SK-N-SH (cell line): ENCODE results near the gene EOMES. TPM values are rescaled to one million over a fixed set of nuclear protein-coding genes. Genes with fewer than 3 reads are reported as not detected.
A peak's percentile ranks its signal among the peaks of the same experiment; 100 is the strongest.

Experiments
- CTCF ChIA-PET: fragments of 300-600, 350-600 bp; formaldehyde crosslinking; extraction: SDS; loops from one replicate; lab custom pipeline; 2021; lab: Yijun Ruan, JAX
- POLR2A ChIA-PET: fragments of 350-600 bp; sonication (Branson Sonifier 250); formaldehyde crosslinking; extraction: SDS; loops from one replicate; lab custom pipeline; 2020; ENCODE audit warnings: antibody characterized with exemption, inconsistent platforms; lab: Yijun Ruan, JAX
- DNase-seq: peaks from one replicate; pipeline ENCODE4 v3.0.0; 2012
- H2AFZ ChIP-seq: fragments of 200-600 bp; sonication (generic); 2 replicates; pipeline ENCODE4 v1.8.1; 2016; ENCODE audit warnings: antibody characterized with exemption, mild to moderate bottlenecking, low read depth
- H3F3A ChIP-seq: fragments of 200-600 bp; sonication (generic); replicated peaks from 2 replicates; pipeline ENCODE3; 2016; ENCODE audit warnings: antibody characterized with exemption, mild to moderate bottlenecking; ENCODE audit not compliant: insufficient read depth
- H3K27ac ChIP-seq, 2 experiments: fragments of 200-500 bp in 1 of 2; fragments of 200-600 bp in 1 of 2; sonication (Bioruptor generic) in 1 of 2; sonication (generic), shearing (Covaris generic) in 1 of 2; 2 replicates each; pipeline versions ENCODE4 v1.5.1 to v1.6.1; 2014 to 2016; ENCODE audit warnings: low read depth in 2 of 2, inconsistent platforms in 1 of 2, low read length in 1 of 2, mild to moderate bottlenecking in 1 of 2, mixed read lengths in 1 of 2
- H3K27me3 ChIP-seq: fragments of 200-600 bp; sonication (generic), shearing (Covaris generic); 2 replicates; pipeline ENCODE4 v1.6.1; 2016; ENCODE audit warnings: mixed run types; ENCODE audit not compliant: insufficient read depth
- H3K36me3 ChIP-seq, 2 experiments: fragments of 200-500 bp in 1 of 2; fragments of 200-600 bp in 1 of 2; sonication (Bioruptor generic) in 1 of 2; sonication (generic) in 1 of 2; replicated peaks in 1 of 2; 2 replicates each; pipeline versions ENCODE3 to v1.5.1; 2014 to 2016; ENCODE audit warnings: low read length in 1 of 2, mild to moderate bottlenecking in 1 of 2; ENCODE audit not compliant: insufficient read depth in 2 of 2, control insufficient read depth in 1 of 2
- H3K4me1 ChIP-seq, 2 experiments: fragments of 200-500 bp in 1 of 2; fragments of 200-600 bp in 1 of 2; sonication (Bioruptor generic) in 1 of 2; sonication (generic), shearing (Covaris generic) in 1 of 2; 2 replicates each; pipeline versions ENCODE4 v1.5.1 to v1.6.1; 2014 to 2016; ENCODE audit warnings: low read depth in 1 of 2, low read length in 1 of 2, mixed run types in 1 of 2; ENCODE audit not compliant: insufficient read depth in 2 of 2, control insufficient read depth in 1 of 2
- H3K4me2 ChIP-seq: fragments of 200-600 bp; sonication (generic), shearing (Covaris generic); 2 replicates; pipeline ENCODE4 v1.6.1; 2017; ENCODE audit warnings: mixed run types
- H3K4me3 ChIP-seq, 2 experiments: fragments of 200-500 bp in 1 of 2; fragments of 200-600 bp in 1 of 2; sonication (Bioruptor generic) in 1 of 2; sonication (generic), shearing (Covaris generic) in 1 of 2; 2 replicates each; pipeline versions ENCODE4 v1.5.1 to v1.8.1; 2014 to 2016; ENCODE audit warnings: low read depth in 2 of 2, inconsistent platforms in 1 of 2, low read length in 1 of 2, mild to moderate bottlenecking in 1 of 2, mixed read lengths in 1 of 2, moderate library complexity in 1 of 2
- H3K79me2 ChIP-seq: fragments of 200-600 bp; sonication (generic); 2 replicates; pipeline ENCODE4 v1.8.1; 2017; ENCODE audit warnings: mild to moderate bottlenecking; ENCODE audit not compliant: insufficient read depth
- H3K9ac ChIP-seq: fragments of 200-600 bp; sonication (generic); 2 replicates; pipeline ENCODE4 v1.6.1; 2017; ENCODE audit warnings: mixed run types
- H3K9me2 ChIP-seq: fragments of 200-600 bp; sonication (generic); 2 replicates; pipeline ENCODE4 v1.6.1; 2017; ENCODE audit warnings: mixed run types
- H3K9me3 ChIP-seq: fragments of 200-600 bp; sonication (generic); 2 replicates; pipeline ENCODE4 v1.6.1; 2017; ENCODE audit warnings: mixed run types, mild to moderate bottlenecking, moderate library complexity
- H4K20me1 ChIP-seq: fragments of 200-600 bp; sonication (generic); 2 replicates; pipeline ENCODE4 v1.6.1; 2017; ENCODE audit warnings: mild to moderate bottlenecking, mixed run types; ENCODE audit not compliant: insufficient read depth
- CTCF ChIP-seq: fragments of 200-600 bp; sonication (generic); IDR thresholded peaks from 2 replicates; pipeline ENCODE4 v1.6.1; 2017; ENCODE audit warnings: antibody characterized with exemption, mild to moderate bottlenecking, moderate library complexity
- FOXM1 ChIP-seq: IDR thresholded peaks from 2 replicates; pipeline ENCODE4 v1.4.0; 2012; ENCODE audit warnings: low read depth, mild to moderate bottlenecking
- GABPA ChIP-seq: IDR thresholded peaks from 2 replicates; pipeline ENCODE4 v1.4.0; 2012; ENCODE audit warnings: low read depth, mild to moderate bottlenecking
- MAX ChIP-seq: IDR thresholded peaks from 2 replicates; pipeline ENCODE4 v1.4.0; 2012; ENCODE audit warnings: low read depth
- MEF2A ChIP-seq: IDR thresholded peaks from 2 replicates; pipeline ENCODE4 v1.4.0; 2012; ENCODE audit warnings: low read depth, borderline replicate concordance
- NRF1 ChIP-seq: IDR thresholded peaks from 2 replicates; pipeline ENCODE4 v1.6.1; 2012; ENCODE audit warnings: low read depth, mild to moderate bottlenecking, low read length
- PBX3 ChIP-seq: IDR thresholded peaks from 2 replicates; pipeline ENCODE4; 2012
- POLR2AphosphoS5 ChIP-seq: IDR thresholded peaks from 2 replicates; pipeline ENCODE4 v1.6.1; 2012; ENCODE audit warnings: low read depth, low read length
- RAD21 ChIP-seq: IDR thresholded peaks from 2 replicates; pipeline ENCODE4 v1.6.1; 2012; ENCODE audit warnings: mild to moderate bottlenecking, low read length
- REST ChIP-seq: IDR thresholded peaks from 2 replicates; pipeline ENCODE4 v1.6.1; 2012; ENCODE audit warnings: mild to moderate bottlenecking, low read depth, low read length, moderate library complexity
- RFX5 ChIP-seq: IDR thresholded peaks from 2 replicates; pipeline ENCODE4 v1.6.1; 2012; ENCODE audit warnings: mild to moderate bottlenecking, improper control_type of control experiment, low read length
- SMC3 ChIP-seq: IDR thresholded peaks from 2 replicates; pipeline ENCODE4 v1.6.1; 2012; ENCODE audit warnings: low read depth, low read length, improper control_type of control experiment
- TEAD4 ChIP-seq: IDR thresholded peaks from 2 replicates; pipeline ENCODE4 v1.4.0; 2012; ENCODE audit warnings: mild to moderate bottlenecking, borderline replicate concordance; ENCODE audit not compliant: insufficient read depth
- USF1 ChIP-seq: IDR thresholded peaks from 2 replicates; pipeline ENCODE4 v1.4.0; 2012; ENCODE audit warnings: low read depth, borderline replicate concordance
- USF2 ChIP-seq: fragments of 150-350 bp; IDR thresholded peaks from 2 replicates; pipeline ENCODE4 v1.6.1; 2017; ENCODE audit warnings: antibody characterized with exemption, low read length, low read depth, borderline replicate concordance
- YY1 ChIP-seq: IDR thresholded peaks from 2 replicates; pipeline ENCODE4 v1.4.0; 2012; ENCODE audit warnings: low read depth, mild to moderate bottlenecking
- WGBS: methylation state at CpG from one replicate; pipeline ENCODE4 v1.1.6; 2017; ENCODE audit warnings: low lambda C conversion rate; 5-methylcytosine and 5-hydroxymethylcytosine counted together
- polyA plus RNA-seq, 3 experiments: library from polyadenylated mRNA; depleted of rRNA; stranded (reverse); fragments of >200 nt; gene quantifications; 2 replicates each; pipeline ENCODE4 v1.2.3, GENCODE V29; 2012

Gene EOMES
- polyA plus RNA-seq, 1 of the 3 experiments (the other 2 are of a cell fraction) = not detected

- no peak for TF ChIP-seq NRF1
- no peak for TF ChIP-seq GABPA
- no peak for TF ChIP-seq MEF2A
- TF ChIP-seq YY1 = no peak
- TF ChIP-seq REST = no peak
- TF ChIP-seq FOXM1 = no peak
- TF ChIP-seq MAX = no peak
- no peak for TF ChIP-seq SMC3
- TF ChIP-seq RAD21 = no peak
- TF ChIP-seq, all 33 proteins: peak for 0
Measured at GRCh38 chr3:27684302-27684701, 37.8 kb downstream of the EOMES start (continued).

GRCh38 chr3:27681249-27681748 lies 40.8 kb downstream of the EOMES start:
- peaks cover 2 to 3% of the 10 kb centered on the region in 2 experiments; a peak in 1 of 4 replicates for H3K4me1 ChIP-seq
- 5% methylated on average over 6 of the region's 6 CpGs for WGBS
- H3K36me3 ChIP-seq = no peaks in the 10 kb centered on the region
- no peaks in the 10 kb centered on the region for H3K9me2 ChIP-seq
- H4K20me1 ChIP-seq = no peaks in the 10 kb centered on the region
- no peaks in the 10 kb centered on the region for H3F3A ChIP-seq
- no peaks in the 10 kb centered on the region for H3K79me2 ChIP-seq
- peak overlapping the region; percentile 31 to 36; a peak in 2 of 4 replicates for H3K4me3 ChIP-seq
- H3K9ac ChIP-seq = peak overlapping the region; percentile 14; the same call in 1 of the 2 replicates
- H2AFZ ChIP-seq = peak overlapping the region; percentile 67
- no peaks in the 10 kb centered on the region for H3K9me3 ChIP-seq
- H3K4me2 ChIP-seq = peak overlapping the region; percentile 57; the same call in 1 of the 2 replicates
- ChIA-PET POLR2A (no interaction called here), CTCF (interaction anchor here (0.6 to 4.1 kb wide), 51 partner anchors 9 to 553 kb away, joined by 3 to 19 read pairs (median 4); partner anchors contain the start of gene NEK10)
- peak; percentile 64 for DNase-seq
- no peaks in the 10 kb centered on the region for H3K27me3 ChIP-seq
- H3K27ac ChIP-seq = peak overlapping the region in 1 of 2 experiments; percentile 39; a peak in 2 of 4 replicates
- TF ChIP-seq USF1 (peak; percentile 83), CTCF (peak; percentile 85), PBX3 (no peak), TEAD4 (no peak), SMC3 (peak; percentile 69), RFX5 (0 out of 2 replicates have a peak, but pooled peaks have one; percentile 23), RAD21 (peak; percentile 80), USF2 (0 out of 2 replicates have a peak, but pooled peaks have one; percentile 27), POLR2AphosphoS5 (no peak)
